Gastroesophageal sphincter (tissue), 4 donors: ENCODE data around the gene PCDH9. TPM values are rescaled to one million over a fixed set of nuclear protein-coding genes. Genes with fewer than 3 reads are reported as not detected.

Experiments
- ATAC-seq: fragments of 150-250 bp; one replicate; pipeline ENCODE4 v1.9.1; 2016; ENCODE audit warnings: mild to moderate bottlenecking, moderate library complexity
- H3K27ac ChIP-seq, 4 donors: fragments of 200-600 bp; sonication (generic) in 3 of 4; 1 replicate in 3 of 4; 2 replicates in 1 of 4; pipeline ENCODE4 v1.5.1; 2016 to 2019
- H3K27me3 ChIP-seq: fragments of 200-600 bp; sonication (generic); one replicate; pipeline ENCODE4 v1.5.1; 2019
- H3K36me3 ChIP-seq, 2 donors: fragments of 200-600 bp; sonication (generic); one replicate each; pipeline ENCODE4 v1.5.1; 2019; ENCODE audit warnings: control low read depth in 1 of 2
- H3K4me1 ChIP-seq, 3 donors: fragments of 200-600 bp; sonication (generic); 1 replicate in 2 of 3; 2 replicates in 1 of 3; pipeline ENCODE4 v1.5.1; 2016 to 2019; ENCODE audit warnings: control low read depth in 2 of 3
- H3K4me3 ChIP-seq, 2 donors: fragments of 200-600 bp; sonication (generic); one replicate each; pipeline ENCODE4 v1.5.1; 2019; ENCODE audit warnings: mild to moderate bottlenecking in 1 of 2, moderate library complexity in 1 of 2
- H3K9me3 ChIP-seq, 3 donors: fragments of 200-600 bp; sonication (generic); one replicate each; pipeline ENCODE4 v1.5.1; 2017 to 2019; ENCODE audit warnings: control low read depth in 2 of 3
- CTCF ChIP-seq, 4 experiments: fragments of 200-600 bp in 2 of 4; fragments of 450-650 bp in 2 of 4; sonication (generic) in 1 of 4; IDR thresholded peaks; one replicate each; pipeline ENCODE4 v1.5.1; 2017 to 2019; ENCODE audit warnings: antibody characterized with exemption in 4 of 4, mild to moderate bottlenecking in 2 of 4, moderate library complexity in 2 of 4
- EP300 ChIP-seq: sonication (generic); formaldehyde crosslinking; IDR thresholded peaks from one replicate; pipeline ENCODE4 v1.6.1; 2017; ENCODE audit warnings: antibody characterized with exemption, mild to moderate bottlenecking
- POLR2A ChIP-seq, 2 donors: fragments of 450-650 bp; IDR thresholded peaks; one replicate each; pipeline ENCODE4 v1.6.1; 2017; ENCODE audit warnings: antibody characterized with exemption in 2 of 2, mild to moderate bottlenecking in 2 of 2, moderate library complexity in 1 of 2
- POLR2AphosphoS5 ChIP-seq: sonication (generic); formaldehyde crosslinking; IDR thresholded peaks from one replicate; pipeline ENCODE4 v1.6.1; 2017; ENCODE audit warnings: antibody characterized with exemption
- WGBS, 2 donors: methylation state at CpG; one replicate each; pipeline ENCODE4 v1.1.5; 2018; ENCODE audit warnings: low coverage in 1 of 2; 5-methylcytosine and 5-hydroxymethylcytosine counted together
- total RNA-seq, 4 donors: library from RNA; depleted of rRNA; stranded (reverse); fragments of >200 nt; gene quantifications; one replicate each; pipeline ENCODE4 v1.1.0, GENCODE V29; 2016

The PCDH9 gene
- total RNA-seq, 4 donors from 2014 or later: 52.9 to 141 (median 56.5) TPM

DNA sequence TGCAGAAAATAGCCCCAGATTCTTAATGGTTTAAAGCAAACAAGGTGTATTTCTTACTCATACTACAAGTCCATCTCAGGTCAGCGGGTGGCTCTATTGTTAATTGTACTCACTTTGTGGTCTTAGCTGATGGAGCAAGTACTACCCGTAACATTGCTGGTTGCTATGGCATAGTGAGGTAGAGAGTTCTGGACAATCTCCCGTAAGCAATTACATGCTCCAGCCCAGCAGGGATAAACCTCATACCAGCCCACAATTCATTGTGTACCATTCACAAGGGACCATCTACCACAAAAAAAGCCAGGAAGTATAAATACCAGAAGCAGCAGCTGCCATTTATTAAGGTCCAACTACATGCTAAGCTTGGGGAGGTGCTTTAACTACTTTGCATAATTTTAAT is 167.1 kb downstream of the PCDH9 start:
- 80 to 97% methylated on average over 1 to 3 of the region's 3 CpGs for WGBS, 2 donors
- Histone ChIP-seq H3K27ac (no peak overlapping the region), H3K4me3 (no peak overlapping the region), H3K9me3 (no peaks in the 10 kb centered on the region), H3K27me3 (no peaks in the 10 kb centered on the region), H3K4me1 (peaks cover 0 to 7% (median 0%) of the 10 kb centered on the region in 3 donors), H3K36me3 (no peaks in the 10 kb centered on the region)
- no peak for ATAC-seq
- no peak for TF ChIP-seq POLR2AphosphoS5
- TF ChIP-seq CTCF (IDR thresholded peaks at IDR 0.05): no peak
- no peak for TF ChIP-seq EP300
- TF ChIP-seq POLR2A (IDR thresholded peaks at IDR 0.05): no peak

DNA sequence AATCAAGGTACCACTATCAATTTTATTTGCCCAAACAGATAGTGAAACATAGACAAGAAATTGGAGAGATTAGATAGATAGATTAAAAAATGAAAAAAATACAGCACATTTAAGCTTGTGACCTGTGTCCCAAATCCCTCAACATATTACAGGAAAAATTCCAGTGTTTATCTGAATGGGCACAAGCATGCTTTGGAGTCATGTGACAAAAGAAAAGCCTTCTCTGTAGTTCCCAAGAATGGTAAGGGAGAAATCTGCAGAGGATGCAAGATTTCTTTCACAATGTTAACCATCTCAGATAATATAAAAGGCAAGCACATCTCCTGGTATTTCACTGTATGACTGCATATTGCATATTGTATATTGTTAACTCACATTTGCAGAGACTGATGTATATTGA is 168.0 kb downstream of the PCDH9 start:
- Histone ChIP-seq H3K36me3 (no peaks in the 10 kb centered on the region), H3K27me3 (no peaks in the 10 kb centered on the region)
- no peak for ATAC-seq

DNA sequence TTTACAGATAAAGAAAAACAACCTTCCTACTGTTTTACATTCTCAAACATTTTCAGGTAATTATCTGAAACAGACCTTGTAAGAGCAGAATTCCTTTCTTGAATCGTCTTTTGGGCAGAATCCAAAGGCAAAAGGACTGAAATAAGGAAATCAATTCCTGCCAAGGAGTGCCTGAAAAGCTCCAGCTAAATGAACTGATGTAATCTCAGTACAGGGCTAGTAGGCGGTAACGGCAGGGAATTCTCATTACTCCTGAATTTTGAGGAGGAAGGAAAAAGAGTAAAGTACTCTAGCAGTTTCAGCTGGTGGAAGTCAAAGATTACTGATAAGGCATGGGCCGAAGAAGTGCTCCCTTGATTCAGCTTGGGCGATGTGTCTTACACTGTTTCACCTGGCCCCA is 168.4 kb downstream of the PCDH9 start:
- no peak for TF ChIP-seq CTCF (IDR thresholded peaks at IDR 0.05)
- no peak for TF ChIP-seq EP300
- no peak for TF ChIP-seq POLR2A (IDR thresholded peaks at IDR 0.05)
- no peak for TF ChIP-seq POLR2AphosphoS5
- no peaks in the 10 kb centered on the region for H3K36me3 ChIP-seq
- no peaks in the 10 kb centered on the region for H3K9me3 ChIP-seq
- H3K27me3 ChIP-seq: no peaks in the 10 kb centered on the region
- ATAC-seq: no peak
- H3K27ac ChIP-seq: no peak overlapping the region
- H3K4me3 ChIP-seq: no peak overlapping the region
- WGBS, 2 donors: 31 to 43% methylated on average over 5 of the region's 5 CpGs
- H3K4me1 ChIP-seq: peaks cover 0 to 7% (median 0%) of the 10 kb centered on the region in 3 donors

More for the DNA sequence above, 168.0 kb downstream of the PCDH9 start:
- peaks cover 0 to 7% (median 0%) of the 10 kb centered on the region in 3 donors for H3K4me1 ChIP-seq
- H3K4me3 ChIP-seq: no peak overlapping the region
- TF ChIP-seq POLR2A (IDR thresholded peaks at IDR 0.05): no peak
- TF ChIP-seq POLR2AphosphoS5: no peak
- TF ChIP-seq CTCF (IDR thresholded peaks at IDR 0.05): no peak
- TF ChIP-seq EP300: no peak
- no peak overlapping the region for H3K27ac ChIP-seq
- no peaks in the 10 kb centered on the region for H3K9me3 ChIP-seq

GRCh38 chr13:67052550-67053490 is 177.3 kb downstream of the PCDH9 start:
- no peaks in the 10 kb centered on the region for H3K36me3 ChIP-seq
- ATAC-seq: no peak
- H3K27ac ChIP-seq: no peak overlapping the region
- WGBS, 2 donors: 71 to 87% methylated on average over 6 to 8 of the region's 8 CpGs
- no peak overlapping the region for H3K4me3 ChIP-seq
- H3K27me3 ChIP-seq: no peaks in the 10 kb centered on the region
- no peaks in the 10 kb centered on the region for H3K9me3 ChIP-seq
- H3K4me1 ChIP-seq: peaks cover 0 to 9% (median 0%) of the 10 kb centered on the region in 3 donors
- no peak for TF ChIP-seq POLR2A (IDR thresholded peaks at IDR 0.05)
- TF ChIP-seq EP300: no peak

- Histone ChIP-seq H3K27me3 (no peaks in the 10 kb centered on the region), H3K4me3 (no peak overlapping the region), H3K4me1 (peaks cover 0 to 9% (median 0%) of the 10 kb centered on the region in 3 donors), H3K9me3 (no peaks in the 10 kb centered on the region), H3K27ac (no peak overlapping the region), H3K36me3 (no peaks in the 10 kb centered on the region)
- no peak for TF ChIP-seq POLR2A (IDR thresholded peaks at IDR 0.05)
- TF ChIP-seq CTCF (IDR thresholded peaks at IDR 0.05): no peak
- TF ChIP-seq EP300: no peak
- TF ChIP-seq POLR2AphosphoS5: no peak
- ATAC-seq: no peak
- WGBS, 2 donors: 74 to 75% methylated on average over 1 of the region's 1 CpG
These were observed 180.4 kb downstream of the PCDH9 start for GRCh38 chr13:67049744-67050143.
